ENCODE measurements around the gene RNF183.
"Not testable (repeated sequence)": the region's sequence is repeated elsewhere in the genome, so short reads cannot be mapped to it uniquely, and the experiment has no call there.

The RNF183 gene

GRCh38 chr9:113269871-113270270 is 33.3 kb downstream of the RNF183 start:
- DNase-seq, result no peak

- no peak for DNase-seq
These were observed 33.8 kb downstream of the RNF183 start for GRCh38 chr9:113269355-113269754.

- no peak for DNase-seq
These were observed 35.1 kb downstream of the RNF183 start for GRCh38 chr9:113267911-113268566.

- DNase-seq, result no peak
These were observed 37.0 kb downstream of the RNF183 start for GRCh38 chr9:113266174-113266573.

DNA sequence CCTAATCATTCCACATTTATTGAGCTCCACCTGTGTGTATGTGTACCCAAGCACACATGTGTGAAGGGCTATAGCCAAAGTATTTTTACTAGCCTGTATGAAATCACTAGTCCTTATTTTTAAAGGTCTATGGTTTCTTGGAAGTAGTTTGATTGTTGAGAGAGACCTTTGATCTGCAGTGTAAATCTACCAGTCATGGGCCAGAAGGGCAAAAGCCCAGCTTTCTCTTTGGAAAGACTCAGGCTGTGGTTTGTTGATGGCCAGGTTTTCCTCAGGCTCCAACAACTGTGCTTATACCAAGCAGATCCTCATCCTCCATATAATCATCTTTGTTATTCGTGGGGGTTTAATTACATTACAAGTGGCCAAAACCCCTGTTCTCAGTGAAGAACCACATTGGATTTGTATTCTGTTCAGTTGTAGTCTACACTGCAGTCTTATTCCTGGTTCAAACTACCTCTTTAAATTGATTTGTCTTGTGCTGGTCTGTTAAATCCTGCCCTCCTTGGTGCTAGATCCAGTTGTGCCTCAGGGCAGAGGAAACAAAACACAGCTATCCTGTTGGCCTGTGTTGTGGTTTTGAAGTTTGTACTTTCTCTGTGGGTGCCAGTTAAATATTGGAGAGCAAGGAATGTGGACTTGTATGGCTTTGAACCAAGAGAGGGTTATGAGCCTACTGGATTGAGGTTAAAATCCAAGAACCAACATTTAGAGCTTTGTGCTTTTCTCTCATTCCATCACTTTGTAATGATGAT is 41.1 kb downstream of the RNF183 start:
- DNase-seq, result no peak

- DNase-seq, result no peak
These were observed 44.9 kb downstream of the RNF183 start for GRCh38 chr9:113258282-113258681.

GRCh38 chr9:113257863-113258262 is 45.3 kb downstream of the RNF183 start:
- DNase-seq, result no peak

- DNase-seq, result no peak
These were observed 47.7 kb downstream of the RNF183 start for GRCh38 chr9:113255438-113255837.

- no peak for DNase-seq
These were observed 48.2 kb downstream of the RNF183 start for GRCh38 chr9:113254991-113255390.

DNA sequence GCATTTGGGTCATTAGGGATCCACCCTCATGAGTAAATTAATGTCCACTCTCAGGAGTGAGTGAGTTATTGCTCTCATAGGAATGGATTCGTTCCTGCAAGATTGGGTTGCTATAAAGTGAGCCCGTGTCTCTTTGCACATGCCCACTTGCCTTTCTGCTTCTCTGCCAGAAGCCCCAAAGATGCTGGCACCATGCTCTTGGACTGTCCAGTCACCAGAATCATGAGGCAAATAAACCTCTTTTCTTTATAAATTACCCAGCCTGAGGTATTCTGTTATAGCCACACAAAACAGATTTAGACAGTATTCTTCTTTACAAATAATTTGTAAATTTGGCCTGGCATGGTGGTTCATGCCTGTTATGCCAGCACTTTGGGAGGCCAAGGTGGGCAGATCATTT is 52.4 kb downstream of the RNF183 start:
- DNase-seq, result no peak

DNA sequence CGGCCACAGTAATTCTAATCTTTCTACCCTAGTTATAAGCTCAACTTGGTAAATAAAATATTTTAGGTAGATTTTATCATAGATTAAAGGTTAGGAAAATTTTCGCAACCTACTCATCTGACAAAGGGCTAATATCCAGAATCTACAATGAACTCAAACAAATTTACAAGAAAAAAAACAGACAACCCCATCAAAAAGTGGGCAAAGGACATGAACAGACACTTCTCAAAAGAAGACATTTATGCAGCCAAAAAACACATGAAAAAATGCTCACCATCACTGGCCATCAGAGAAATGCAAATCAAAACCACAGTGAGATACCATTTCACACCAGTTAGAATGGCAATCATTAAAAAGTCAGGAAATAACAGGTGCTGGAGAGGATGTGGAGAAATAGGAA is 53.5 kb downstream of the RNF183 start:
- DNase-seq, result not testable (repeated sequence)

GRCh38 chr9:113247640-113248039 is 55.5 kb downstream of the RNF183 start:
- no peak for DNase-seq

Data from midbrain (tissue), 1 donor.